Muscle of leg (tissue), 11 donors: Measurements from ENCODE around the gene GPR171. TPM values are rescaled to one million over a fixed set of nuclear protein-coding genes. Genes with fewer than 3 reads are reported as not detected.

Experiments
- DNase-seq: peaks from one replicate; pipeline ENCODE4 v3.0.0; 2013
- H3K27ac ChIP-seq: one replicate; pipeline ENCODE4 v1.5.1; 2013; ENCODE audit warnings: mild to moderate bottlenecking, low read length, control low read depth
- H3K27me3 ChIP-seq: one replicate; pipeline ENCODE4 v1.6.1; 2013; ENCODE audit warnings: low read length; ENCODE audit not compliant: control insufficient read depth, insufficient read depth
- H3K36me3 ChIP-seq: one replicate; pipeline ENCODE4 v1.6.1; 2013; ENCODE audit warnings: low read length; ENCODE audit not compliant: control insufficient read depth, insufficient read depth
- H3K4me1 ChIP-seq: one replicate; pipeline ENCODE4 v1.6.1; 2013; ENCODE audit warnings: low read length; ENCODE audit not compliant: control insufficient read depth, insufficient read depth
- H3K4me3 ChIP-seq: one replicate; pipeline ENCODE4 v1.5.1; 2013; ENCODE audit warnings: low read length, control low read depth
- H3K9me3 ChIP-seq: replicated peaks from 2 replicates; pipeline ENCODE4 v1.6.1; 2013; ENCODE audit warnings: low read depth, low read length; ENCODE audit not compliant: control insufficient read depth
- WGBS: methylation state at CpG from one replicate; pipeline ENCODE4 v1.1.5; 2013; ENCODE audit warnings: missing lambda C conversion rate; ENCODE audit not compliant: insufficient coverage; 5-methylcytosine and 5-hydroxymethylcytosine counted together
- polyA plus RNA-seq, 8 donors: library from polyadenylated mRNA; unstranded; fragments of 120-200 nt; gene quantifications; one replicate each; pipeline versions ENCODE4 v1.2.1 to v1.2.3, GENCODE V29; 2013; ENCODE audit warnings: inconsistent platforms in 1 of 8, low replicate concordance in 1 of 8; ENCODE audit not compliant: insufficient read length in 8 of 8, insufficient read depth in 1 of 8
- total RNA-seq: library from RNA; stranded (reverse); fragments of 120-200 nt; gene quantifications from one replicate; pipeline ENCODE4 v1.2.4, GENCODE V29; 2013

The GPR171 gene
- total and polyA plus RNA-seq, 9 donors: 0.04 to 1.3 (median 0.11) TPM; not detected in 4

GRCh38 chr3:151159806-151160205 is 43.2 kb downstream of the GPR171 start:
- 88% methylated on average over 10 of the region's 10 CpGs for whole genome bisulfite sequencing
- Histone ChIP-seq H3K9me3 (no peaks in the 10 kb centered on the region), H3K36me3 (no peaks in the 10 kb centered on the region), H3K4me1 (no peaks in the 10 kb centered on the region), H3K27me3 (no peaks in the 10 kb centered on the region), H3K4me3 (no peak overlapping the region), H3K27ac (no peak overlapping the region)
- DNase-seq: no peak

- WGBS: 0% methylated on average over 2 of the region's 3 CpGs
- no peak overlapping the region for H3K4me3 ChIP-seq
- no peaks in the 10 kb centered on the region for H3K27me3 ChIP-seq
- H3K27ac ChIP-seq: no peak overlapping the region
- peak; percentile 50 for DNase-seq
- H3K36me3 ChIP-seq: no peaks in the 10 kb centered on the region
- no peaks in the 10 kb centered on the region for H3K9me3 ChIP-seq
- no peaks in the 10 kb centered on the region for H3K4me1 ChIP-seq
Observed at GRCh38 chr3:151156618-151157216, 46.3 kb downstream of the GPR171 start.

GRCh38 chr3:151155409-151156128 is 47.4 kb downstream of the GPR171 start:
- Histone ChIP-seq H3K27me3 (no peaks in the 10 kb centered on the region), H3K36me3 (no peaks in the 10 kb centered on the region), H3K9me3 (no peaks in the 10 kb centered on the region), H3K4me3 (no peak overlapping the region), H3K4me1 (no peaks in the 10 kb centered on the region), H3K27ac (no peak overlapping the region)
- 86% methylated on average over 2 of the region's 8 CpGs for WGBS
- no peak for DNase-seq

GRCh38 chr3:151154566-151154965 is 48.5 kb downstream of the GPR171 start:
- Histone ChIP-seq H3K27me3 (no peaks in the 10 kb centered on the region), H3K36me3 (no peaks in the 10 kb centered on the region), H3K4me1 (no peaks in the 10 kb centered on the region), H3K27ac (no peak overlapping the region), H3K9me3 (no peaks in the 10 kb centered on the region), H3K4me3 (no peak overlapping the region)
- WGBS: no CpG with 5 or more reads among the region's 6 CpGs
- DNase-seq: no peak

- Histone ChIP-seq H3K36me3 (no peaks in the 10 kb centered on the region), H3K4me1 (no peaks in the 10 kb centered on the region), H3K9me3 (no peaks in the 10 kb centered on the region), H3K27ac (no peak overlapping the region), H3K4me3 (no peak overlapping the region), H3K27me3 (no peaks in the 10 kb centered on the region)
- WGBS: 100% methylated on average over 1 of the region's 4 CpGs
- DNase-seq: no peak
Observed at GRCh38 chr3:151152455-151153079, 50.4 kb downstream of the GPR171 start.

Other genes starting within 250 kb of the GPR171 start
- gene CLRN1, start 230.5 kb downstream of the GPR171 start, total RNA-seq: 0.18 TPM
- under 1 TPM; 0.23 to 0.98 (median 0.42) TPM for gene CLRN1, start 230.5 kb downstream of the GPR171 start, polyA plus RNA-seq
- 11.7 TPM for gene MED12L, start 117.6 kb downstream of the GPR171 start, total RNA-seq
- 1 to 10 TPM; 2.6 to 9.2 (median 6.7) TPM for gene MED12L, start 117.6 kb downstream of the GPR171 start, polyA plus RNA-seq
- 1.5 TPM for gene P2RY14, start 75.3 kb upstream of the GPR171 start, total RNA-seq
- 1 to 10 TPM in 4 of 8 donors, under 1 TPM in 4; 0.53 to 1.6 (median 1.1) TPM for gene P2RY14, start 75.3 kb upstream of the GPR171 start, polyA plus RNA-seq
- not detected for gene GPR87, start 113.6 kb upstream of the GPR171 start, total RNA-seq
- gene GPR87, start 113.6 kb upstream of the GPR171 start, polyA plus RNA-seq: 1 to 10 TPM in 1 of 8 donors, under 1 TPM in 1, not detected in 6; 0.16 to 1.9 TPM
- gene P2RY13, start 126.3 kb upstream of the GPR171 start, total RNA-seq: 0.75 TPM
- gene P2RY13, start 126.3 kb upstream of the GPR171 start, polyA plus RNA-seq: 1 to 10 TPM in 6 of 8 donors, under 1 TPM in 2; 0.38 to 1.7 (median 1.1) TPM
- gene P2RY12, start 181.5 kb upstream of the GPR171 start, total RNA-seq: 1.1 TPM
- 1 to 10 TPM in 2 of 8 donors, under 1 TPM in 6; 0.23 to 1.4 (median 0.90) TPM for gene P2RY12, start 181.5 kb upstream of the GPR171 start, polyA plus RNA-seq